HG03354 (cell line): ENCODE data around the gene UMAD1.

Experiments
- ATAC-seq: cut with Tn5 transposase; IDR thresholded peaks from one replicate; pipeline ENCODE4 v1.9.1; 2021; ENCODE audit warnings: mild to moderate bottlenecking; ENCODE audit not compliant: unreplicated experiment, poor library complexity, severe bottlenecking

The UMAD1 gene

GRCh38 chr7:7710469-7710868 is 69.9 kb downstream of the UMAD1 start:
- no peak for ATAC-seq

DNA sequence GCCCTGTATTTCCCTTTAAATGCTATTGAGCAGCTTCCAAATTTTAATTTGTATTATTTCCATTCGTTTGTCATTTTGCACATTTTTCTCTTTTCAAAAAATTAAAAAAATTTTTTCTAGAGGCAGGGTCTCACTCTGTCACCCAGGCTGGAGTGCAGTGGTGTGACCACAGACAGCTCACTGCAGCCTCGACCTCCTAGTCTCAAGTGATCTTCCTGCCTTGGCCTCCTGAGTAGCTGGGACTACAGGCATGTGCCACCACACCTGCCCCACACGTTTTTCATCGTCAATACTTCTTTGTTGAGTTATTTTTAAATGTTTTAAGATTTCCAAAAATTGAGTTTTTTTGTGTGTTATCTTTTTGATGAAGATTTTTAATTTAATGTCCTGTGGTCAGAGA is 73.2 kb downstream of the UMAD1 start:
- no peak for ATAC-seq

DNA sequence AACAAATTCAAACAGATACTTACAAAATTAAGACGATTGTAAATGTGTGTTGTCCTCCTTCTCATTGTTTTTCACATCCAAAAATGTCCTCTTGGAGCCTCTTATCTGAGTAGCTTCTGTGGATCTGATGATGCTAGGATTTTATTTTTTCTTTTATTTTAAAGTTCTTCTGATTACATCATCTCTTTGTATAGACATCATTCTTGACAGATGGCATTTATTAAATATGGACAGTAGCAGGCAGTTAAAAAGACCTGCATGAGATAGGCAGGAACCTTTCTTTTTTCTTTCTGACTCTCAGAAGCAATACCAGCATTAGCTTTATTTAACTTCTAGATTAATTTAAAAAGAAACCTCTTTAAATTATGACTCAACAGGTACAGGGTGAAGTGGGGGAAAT is 77.9 kb downstream of the UMAD1 start, which contains the start of gene RPA3:
Gene RPA3, minus strand, starts transcription at position 116 of the 400 bp plus-strand sequence. CDS start 78,189 bp downstream, outside the sequence.
- no peak for ATAC-seq

DNA sequence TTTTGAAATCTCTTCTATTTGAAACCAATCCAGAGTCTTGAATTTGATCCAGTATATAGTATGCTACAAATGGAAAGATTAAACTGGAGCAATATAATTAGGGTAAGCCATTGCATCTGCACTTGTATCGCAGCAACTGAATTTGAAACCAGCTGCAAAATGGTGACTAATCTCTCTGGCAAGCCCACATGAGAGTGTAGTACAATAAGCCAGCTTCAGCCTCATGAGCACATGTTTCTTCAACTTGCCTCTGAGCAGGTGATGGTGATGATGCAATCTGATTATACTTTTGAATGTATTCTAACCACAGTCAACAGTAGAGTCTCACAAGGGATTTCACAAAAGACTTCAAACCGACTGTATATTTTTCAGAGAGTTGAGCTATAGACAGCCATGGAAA is 78.7 kb downstream of the UMAD1 start:
- peak; percentile 97 for ATAC-seq

DNA sequence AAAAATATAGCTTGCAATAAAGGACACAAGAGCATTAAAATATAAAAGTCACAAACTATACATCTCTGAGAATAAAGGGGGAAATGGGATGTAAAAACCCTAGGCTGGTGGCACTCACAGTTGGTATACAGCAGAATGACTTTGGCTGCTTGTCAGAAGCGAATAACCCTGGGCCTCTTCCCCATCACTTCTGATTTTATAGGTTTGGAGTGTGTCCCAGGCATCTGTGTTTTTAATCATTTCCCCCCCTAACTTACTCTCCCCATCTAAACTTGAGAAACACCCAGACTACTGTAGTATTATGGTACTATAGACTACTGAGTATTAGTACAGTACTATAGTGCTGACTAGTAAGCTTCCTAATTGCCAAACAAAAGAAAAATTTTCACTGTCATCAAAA is 79.6 kb downstream of the UMAD1 start:
- no peak for ATAC-seq

DNA sequence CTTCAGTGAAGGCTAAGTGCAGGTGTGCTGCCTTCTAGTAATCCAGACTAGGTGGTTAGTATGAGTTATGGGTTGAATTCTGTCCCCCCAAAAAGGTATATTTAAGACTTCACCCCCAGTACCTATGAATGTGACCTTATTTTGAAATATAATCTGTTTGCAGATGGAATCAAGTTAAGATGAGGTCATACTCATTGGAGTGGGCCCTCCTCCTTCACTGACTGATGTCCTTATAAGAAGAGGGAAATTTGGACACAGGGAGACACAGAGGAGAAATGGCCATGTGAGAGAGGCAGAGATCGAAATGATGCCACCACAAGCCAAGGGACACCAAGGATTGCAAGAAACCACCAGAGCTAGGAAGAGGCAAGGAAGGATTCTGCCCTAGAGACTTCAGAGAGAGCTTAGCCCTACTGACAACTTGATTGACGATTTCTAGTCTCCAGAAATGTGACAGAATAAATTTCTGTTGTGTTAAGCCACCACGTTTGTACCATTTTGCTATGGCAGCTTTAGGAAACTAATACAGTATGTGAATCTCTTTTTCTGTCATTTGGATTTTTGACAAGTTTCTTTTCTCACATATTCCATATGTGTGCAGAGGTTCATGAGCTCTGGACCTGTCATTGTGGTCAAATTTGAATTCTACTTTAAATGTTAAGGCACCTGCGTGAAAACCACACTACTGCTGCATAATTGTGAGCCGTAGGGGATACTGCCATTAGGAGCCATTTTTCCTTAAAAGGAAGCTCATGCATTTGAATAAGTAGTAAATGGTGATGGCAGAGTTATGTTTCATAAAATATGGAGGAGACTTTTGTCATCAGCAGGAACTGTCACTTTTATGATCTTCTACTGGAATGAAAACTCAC is 80.4 kb downstream of the UMAD1 start:
- ATAC-seq = no peak

DNA sequence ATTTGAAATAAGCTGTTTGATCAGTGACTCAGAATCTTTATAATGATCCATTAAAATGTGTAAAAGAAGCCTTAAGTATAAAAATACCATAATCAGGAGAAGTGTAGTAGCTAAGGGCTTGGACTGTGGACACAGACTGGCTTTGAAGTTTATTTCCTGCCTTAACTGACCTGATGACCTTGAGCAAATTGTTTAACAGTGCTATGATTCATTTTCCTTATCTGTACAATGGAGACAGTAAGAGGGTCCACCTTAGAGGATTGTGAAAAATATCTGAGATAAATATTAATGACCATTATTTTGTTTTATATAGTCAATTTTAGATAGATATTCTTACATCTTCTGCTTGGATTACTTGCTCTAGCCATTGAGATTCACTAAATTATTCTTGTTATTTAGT is 91.2 kb downstream of the UMAD1 start:
- no peak for ATAC-seq

DNA sequence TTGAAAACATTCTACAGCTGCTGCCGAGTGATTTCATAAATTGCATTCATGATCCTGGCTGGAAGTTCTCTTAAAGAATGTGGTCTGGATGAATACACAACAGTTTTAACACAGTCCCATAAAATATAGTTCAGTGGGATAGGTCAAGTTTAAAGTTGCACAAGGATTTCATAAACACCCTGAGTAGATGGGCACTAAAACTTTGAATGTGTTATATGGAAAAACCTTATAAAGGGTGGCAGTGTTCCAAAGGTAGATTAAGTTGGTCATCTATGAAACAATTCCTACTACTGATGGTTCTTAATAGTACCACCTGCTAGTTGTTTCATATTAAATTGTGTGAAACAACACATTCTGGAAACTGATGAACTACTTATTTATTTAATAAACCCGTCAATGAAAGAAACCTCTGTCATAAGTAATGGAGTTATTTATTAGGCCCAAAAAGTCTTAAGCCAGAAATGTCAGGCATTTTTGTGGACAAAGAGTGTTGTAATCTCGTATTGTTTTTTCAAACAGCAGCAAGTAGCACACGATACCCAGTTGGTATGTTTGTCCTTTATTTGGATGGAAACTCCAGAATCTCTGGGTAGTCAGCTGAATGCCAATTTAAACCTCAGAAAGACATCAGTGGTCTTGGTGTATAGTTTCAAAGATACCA is 92.2 kb downstream of the UMAD1 start:
- ATAC-seq = no peak

DNA sequence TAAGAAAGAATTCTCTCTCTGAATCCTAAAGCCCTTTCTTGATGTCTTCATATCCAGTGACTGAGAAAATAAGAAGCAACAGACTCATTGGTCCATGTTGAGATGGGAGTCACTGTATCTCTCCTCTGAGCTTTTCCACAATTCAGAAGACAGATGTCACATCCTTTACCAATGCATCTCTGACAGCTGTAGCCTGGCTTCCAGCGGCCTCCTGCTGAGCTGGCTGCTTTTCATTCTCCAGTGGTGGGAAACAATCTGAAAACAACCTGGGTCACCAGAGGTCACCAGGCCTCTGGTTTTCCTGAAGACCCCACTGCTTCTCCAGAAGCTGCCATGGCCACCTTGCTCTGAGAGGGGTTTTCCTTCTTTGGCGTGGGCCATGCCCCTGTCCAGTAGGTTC is 96.1 kb downstream of the UMAD1 start:
- no peak for ATAC-seq

DNA sequence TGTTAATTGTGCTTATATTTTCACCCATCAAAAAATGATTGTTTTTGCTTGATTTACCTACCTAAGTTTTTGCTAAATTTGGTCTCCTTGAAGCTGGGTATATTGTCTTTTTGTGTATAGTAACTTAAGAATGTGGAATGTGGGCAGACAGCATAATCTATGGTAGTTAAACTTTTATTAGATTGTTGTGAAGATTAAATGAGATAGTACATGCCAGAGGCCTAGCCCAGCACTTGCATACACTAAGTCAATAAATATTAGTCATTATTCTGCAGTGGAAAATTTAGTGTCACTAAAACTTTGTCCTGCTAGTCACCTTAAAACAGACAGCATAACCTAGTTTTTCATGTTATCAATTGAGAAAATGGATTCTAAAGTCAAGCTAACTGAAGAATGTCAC is 97.1 kb downstream of the UMAD1 start:
- ATAC-seq = no peak

DNA sequence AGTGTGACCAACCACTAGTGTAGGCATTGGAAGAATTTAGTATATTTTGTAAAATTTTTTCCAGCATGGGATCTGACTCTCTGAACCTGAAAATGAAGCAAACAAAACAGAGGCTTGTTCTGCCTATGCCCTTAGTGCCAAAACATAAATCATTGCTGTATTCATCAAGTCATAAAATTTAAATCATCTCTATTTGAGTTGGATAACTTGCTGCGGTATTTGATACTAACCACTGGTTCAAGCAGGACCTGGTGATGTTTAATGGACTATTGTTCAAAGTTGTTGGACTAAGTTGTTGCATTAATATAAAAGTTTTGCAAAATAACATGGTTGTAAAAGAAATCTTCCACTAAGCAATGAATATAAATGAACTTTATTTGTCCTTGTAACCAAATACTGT is 97.6 kb downstream of the UMAD1 start:
- ATAC-seq = no peak

DNA sequence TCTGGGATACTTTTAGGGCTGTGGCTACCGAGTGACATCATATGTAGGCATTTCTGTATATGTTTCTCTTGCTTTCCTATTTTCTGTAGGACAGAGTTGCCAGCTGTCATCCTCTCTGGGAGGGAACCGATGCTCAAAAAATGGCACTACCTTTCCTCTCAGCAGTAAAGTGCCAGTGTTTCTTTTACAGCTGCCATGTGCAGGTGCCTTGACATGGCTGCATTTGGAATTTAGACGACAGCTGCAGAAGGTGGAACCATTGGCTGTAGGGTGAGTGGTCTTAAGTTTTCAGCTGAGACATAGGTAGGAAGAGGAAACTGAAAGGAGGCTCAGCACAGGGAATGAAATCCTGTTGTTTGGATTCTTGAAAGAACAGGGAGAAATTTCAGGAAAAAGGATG is 98.1 kb downstream of the UMAD1 start:
- no peak for ATAC-seq

DNA sequence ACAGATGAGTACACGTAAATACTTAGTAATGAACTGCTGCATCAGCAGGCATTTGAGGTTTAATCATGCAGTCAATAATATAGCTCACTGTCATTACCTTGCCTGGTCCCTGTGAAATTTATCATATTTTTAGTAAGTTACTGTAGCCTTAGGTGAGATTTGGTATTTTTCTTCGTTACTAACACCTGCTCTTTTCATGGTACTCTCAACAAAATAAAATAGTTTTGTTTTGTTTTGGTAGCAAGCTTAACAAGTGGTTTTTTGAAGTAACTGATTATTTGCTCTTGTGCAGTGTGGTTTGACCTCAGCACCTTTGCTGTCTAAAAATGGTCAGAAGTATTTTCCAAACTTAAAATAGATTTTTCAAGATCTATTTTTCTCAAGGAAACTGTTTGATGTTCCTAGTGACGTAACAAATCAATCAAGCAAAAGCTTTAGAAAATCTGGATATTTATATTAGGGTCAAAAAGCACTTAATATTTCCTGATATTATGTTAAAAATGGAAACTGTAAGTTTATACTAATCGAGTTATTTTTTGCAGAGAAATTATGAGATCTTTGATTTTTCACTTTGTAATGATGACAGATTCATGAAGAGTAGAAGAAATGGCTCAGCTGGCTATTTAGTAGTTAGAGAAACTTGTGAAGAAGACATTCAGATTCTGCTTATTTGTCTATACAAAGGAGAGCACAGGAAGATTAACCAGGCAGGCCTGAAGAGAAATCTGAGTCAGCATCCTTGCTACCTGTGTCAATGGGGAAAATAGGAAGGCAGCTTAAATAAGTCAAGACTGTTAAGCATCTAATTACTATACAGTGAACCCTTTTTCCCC is 98.9 kb downstream of the UMAD1 start:
- no peak for ATAC-seq

GRCh38 chr7:7740037-7740355 is 99.4 kb downstream of the UMAD1 start:
- no peak for ATAC-seq

GRCh38 chr7:7742223-7742622 is 101.7 kb downstream of the UMAD1 start:
- no peak for ATAC-seq

DNA sequence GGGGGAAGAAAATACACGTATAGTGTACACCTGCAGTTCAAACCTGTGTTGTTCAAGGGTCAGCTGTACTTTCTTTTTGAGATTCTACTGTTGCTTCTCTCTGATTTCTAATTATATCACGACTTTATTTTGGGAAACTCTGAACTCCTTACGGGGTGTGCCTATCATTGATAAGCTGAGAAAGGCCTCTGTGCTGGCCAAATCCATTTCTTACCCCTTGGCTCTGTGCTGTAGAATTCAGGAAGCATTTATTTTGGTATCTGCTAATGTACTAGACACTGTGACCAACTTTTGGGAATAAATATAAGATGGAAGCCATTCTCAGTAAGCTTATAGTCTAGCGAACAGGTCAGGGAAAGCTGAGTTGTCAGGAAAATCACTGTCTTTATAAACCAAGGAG is 104.7 kb downstream of the UMAD1 start:
- ATAC-seq = no peak

DNA sequence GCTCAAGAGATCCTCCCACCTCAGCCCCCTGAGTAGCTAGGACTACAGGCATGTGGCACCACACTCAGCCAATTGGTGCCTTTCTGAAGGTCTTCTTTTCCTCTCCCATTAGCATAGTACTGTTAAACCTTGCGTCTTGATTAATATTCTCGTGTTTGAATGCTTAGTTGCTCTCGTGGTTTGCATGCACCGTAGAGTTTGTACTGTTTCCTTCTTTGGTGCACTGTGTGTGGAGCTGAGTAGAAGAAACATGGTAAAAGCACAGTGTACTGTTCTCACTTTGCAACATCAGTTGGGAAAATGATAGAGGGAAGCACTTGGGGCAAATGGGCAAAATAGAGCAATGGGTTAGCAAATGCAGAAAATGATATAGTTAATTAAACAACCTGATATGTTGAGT is 105.4 kb downstream of the UMAD1 start:
- no peak for ATAC-seq

- ATAC-seq = no peak
Observed at GRCh38 chr7:7746458-7746857, 105.9 kb downstream of the UMAD1 start.

GRCh38 chr7:7750571-7751242 is 110.2 kb downstream of the UMAD1 start:
- ATAC-seq = no peak
